ENCODE data around the gene KIRREL2.

The KIRREL2 gene

DNA sequence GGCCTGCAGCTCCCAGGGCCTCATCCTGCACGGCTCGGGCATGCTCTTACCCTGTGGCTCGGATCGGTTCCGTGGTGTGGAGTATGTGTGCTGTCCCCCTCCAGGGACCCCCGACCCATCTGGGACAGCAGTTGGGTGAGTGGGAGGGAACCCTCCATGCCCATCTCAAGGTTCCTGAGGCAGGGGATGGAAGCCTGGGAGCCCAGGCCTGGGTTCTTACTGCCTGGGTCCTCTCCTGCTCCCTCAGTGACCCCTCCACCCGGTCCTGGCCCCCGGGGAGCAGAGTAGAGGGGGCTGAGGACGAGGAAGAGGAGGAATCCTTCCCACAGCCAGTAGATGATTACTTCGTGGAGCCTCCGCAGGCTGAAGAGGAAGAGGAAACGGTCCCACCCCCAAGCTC lies 14.9 kb downstream of the KIRREL2 start:
- H3K4me1 ChIP-seq: peaks cover 9 to 26% (median 20%) of the 10 kb centered on the region in 4 donors
- no peak for DNase-seq
- no peaks in the 10 kb centered on the region for H3K9me3 ChIP-seq
- H3K27ac ChIP-seq: no peak overlapping the region
- H3K36me3 ChIP-seq: no peaks in the 10 kb centered on the region
- no peak overlapping the region for H3K4me3 ChIP-seq
- H3K27me3 ChIP-seq: peaks cover 0 to 7% of the 10 kb centered on the region in 2 donors
- intact Hi-C loops (cut with DNase I; ENCODE audit: low total_unique reads): no loop called here
- TF ChIP-seq, protein P1, sequence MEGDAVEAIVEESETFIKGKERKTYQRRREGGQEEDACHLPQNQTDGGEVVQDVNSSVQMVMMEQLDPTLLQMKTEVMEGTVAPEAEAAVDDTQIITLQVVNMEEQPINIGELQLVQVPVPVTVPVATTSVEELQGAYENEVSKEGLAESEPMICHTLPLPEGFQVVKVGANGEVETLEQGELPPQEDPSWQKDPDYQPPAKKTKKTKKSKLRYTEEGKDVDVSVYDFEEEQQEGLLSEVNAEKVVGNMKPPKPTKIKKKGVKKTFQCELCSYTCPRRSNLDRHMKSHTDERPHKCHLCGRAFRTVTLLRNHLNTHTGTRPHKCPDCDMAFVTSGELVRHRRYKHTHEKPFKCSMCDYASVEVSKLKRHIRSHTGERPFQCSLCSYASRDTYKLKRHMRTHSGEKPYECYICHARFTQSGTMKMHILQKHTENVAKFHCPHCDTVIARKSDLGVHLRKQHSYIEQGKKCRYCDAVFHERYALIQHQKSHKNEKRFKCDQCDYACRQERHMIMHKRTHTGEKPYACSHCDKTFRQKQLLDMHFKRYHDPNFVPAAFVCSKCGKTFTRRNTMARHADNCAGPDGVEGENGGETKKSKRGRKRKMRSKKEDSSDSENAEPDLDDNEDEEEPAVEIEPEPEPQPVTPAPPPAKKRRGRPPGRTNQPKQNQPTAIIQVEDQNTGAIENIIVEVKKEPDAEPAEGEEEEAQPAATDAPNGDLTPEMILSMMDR (IDR thresholded peaks at IDR 0.05): no peak

DNA sequence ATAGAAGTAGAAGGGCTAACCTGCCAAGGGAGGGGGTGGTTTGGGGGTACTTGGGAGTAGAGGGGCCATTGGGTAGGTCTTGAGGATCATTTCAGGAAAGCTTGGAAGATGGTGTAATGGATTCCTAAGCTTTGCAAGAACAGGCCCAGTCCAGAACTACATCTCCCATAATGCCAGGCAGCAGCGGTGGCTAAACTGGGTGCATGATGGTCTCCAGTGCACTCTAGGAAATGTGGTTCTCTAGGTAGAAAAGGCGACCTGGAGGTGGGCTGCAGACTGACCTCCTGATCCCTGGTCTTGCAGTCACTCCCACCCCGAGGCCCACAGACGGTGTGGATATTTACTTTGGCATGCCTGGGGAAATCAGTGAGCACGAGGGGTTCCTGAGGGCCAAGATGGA lies 15.5 kb downstream of the KIRREL2 start:
- Histone ChIP-seq H3K27me3 (peaks cover 0 to 7% of the 10 kb centered on the region in 2 donors), H3K27ac (no peak overlapping the region), H3K4me3 (no peak overlapping the region), H3K9me3 (no peaks in the 10 kb centered on the region), H3K36me3 (no peaks in the 10 kb centered on the region), H3K4me1 (peaks cover 9 to 26% (median 20%) of the 10 kb centered on the region in 4 donors)
- intact Hi-C loops (cut with DNase I; ENCODE audit: low total_unique reads): no loop called here
- DNase-seq: no peak
- TF ChIP-seq, protein P1 (IDR thresholded peaks at IDR 0.05): no peak

DNA sequence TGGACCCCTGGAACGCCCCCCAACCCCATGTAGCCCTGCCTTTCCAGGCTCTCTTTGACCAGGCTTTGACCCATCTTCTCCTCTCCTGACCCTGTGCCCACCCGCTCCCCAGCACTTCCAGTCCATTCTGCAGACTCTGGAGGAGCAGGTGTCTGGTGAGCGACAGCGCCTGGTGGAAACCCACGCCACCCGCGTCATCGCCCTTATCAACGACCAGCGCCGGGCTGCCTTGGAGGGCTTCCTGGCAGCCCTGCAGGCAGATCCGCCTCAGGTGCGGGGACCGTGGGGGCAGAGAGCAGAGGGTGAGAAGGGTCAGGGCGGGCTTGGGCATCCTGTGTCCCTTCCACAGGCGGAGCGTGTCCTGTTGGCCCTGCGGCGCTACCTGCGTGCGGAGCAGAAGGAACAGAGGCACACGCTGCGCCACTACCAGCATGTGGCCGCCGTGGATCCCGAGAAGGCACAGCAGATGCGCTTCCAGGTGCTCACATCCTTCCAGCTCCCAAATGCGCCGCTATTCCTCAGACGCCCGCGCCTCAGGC lies 17.8 kb downstream of the KIRREL2 start:
- Histone ChIP-seq H3K9me3 (no peaks in the 10 kb centered on the region), H3K4me1 (peaks cover 2 to 11% (median 8%) of the 10 kb centered on the region in 4 donors), H3K36me3 (no peaks in the 10 kb centered on the region), H3K4me3 (no peak overlapping the region), H3K27me3 (peaks cover 0 to 20% of the 10 kb centered on the region in 2 donors), H3K27ac (no peak overlapping the region)
- TF ChIP-seq, protein P1 (IDR thresholded peaks at IDR 0.05): no peak
- intact Hi-C loops (cut with DNase I; ENCODE audit: low total_unique reads): no loop called here
- DNase-seq: no peak

DNA sequence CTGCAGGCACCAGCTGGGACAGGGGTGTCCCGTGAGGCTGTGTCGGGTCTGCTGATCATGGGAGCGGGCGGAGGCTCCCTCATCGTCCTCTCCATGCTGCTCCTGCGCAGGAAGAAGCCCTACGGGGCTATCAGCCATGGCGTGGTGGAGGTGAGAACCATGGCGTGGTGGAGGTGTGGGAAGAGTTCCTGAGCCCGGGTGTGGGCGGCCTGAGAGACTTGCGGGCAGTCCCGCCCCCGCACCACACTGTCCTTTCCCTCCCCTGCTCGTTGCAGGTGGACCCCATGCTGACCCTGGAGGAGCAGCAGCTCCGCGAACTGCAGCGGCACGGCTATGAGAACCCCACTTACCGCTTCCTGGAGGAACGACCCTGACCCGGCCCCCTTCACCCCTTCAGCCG lies 22.4 kb downstream of the KIRREL2 start:
- TF ChIP-seq, protein P1 (IDR thresholded peaks at IDR 0.05): no peak
- Histone ChIP-seq H3K9me3 (no peaks in the 10 kb centered on the region), H3K36me3 (no peaks in the 10 kb centered on the region), H3K4me1 (no peaks in the 10 kb centered on the region), H3K4me3 (no peak overlapping the region), H3K27ac (no peak overlapping the region), H3K27me3 (peaks cover 0 to 13% of the 10 kb centered on the region in 2 donors)
- intact Hi-C loops (cut with DNase I; ENCODE audit: low total_unique reads): no loop called here
- DNase-seq: no peak

DNA sequence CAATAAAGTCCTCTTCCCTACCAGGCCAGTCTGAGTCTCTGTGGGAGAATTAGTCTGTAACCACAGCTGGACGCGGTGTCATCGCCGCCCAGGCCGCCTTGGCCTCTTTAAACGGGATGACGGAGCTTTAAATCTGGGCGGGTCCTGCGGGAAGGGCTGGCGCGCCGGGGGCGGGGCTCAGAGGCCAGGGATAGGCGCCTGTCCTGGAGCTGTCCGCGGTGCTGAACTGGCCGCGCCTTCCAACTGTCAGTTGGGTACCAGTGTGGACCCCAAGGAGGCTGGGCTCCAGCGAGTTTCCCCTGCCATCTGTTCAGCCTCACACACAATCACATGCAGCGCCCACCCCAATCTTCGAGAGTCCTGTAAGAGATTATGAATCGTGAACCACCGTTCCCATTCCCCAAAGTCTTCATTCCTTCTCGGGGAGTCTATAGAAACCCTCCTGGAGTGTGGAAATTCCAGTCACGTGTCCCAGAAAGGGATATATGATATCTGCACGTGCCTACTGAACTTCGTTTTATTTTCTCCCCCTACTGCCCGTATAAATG lies 23.1 kb downstream of the KIRREL2 start:
- H3K27ac ChIP-seq: no peak overlapping the region
- intact Hi-C loops (cut with DNase I; ENCODE audit: low total_unique reads): loop anchor here (5.0 to 10.0 kb wide), 2 partner anchors 47 to 245 kb away; no protein-coding TSS in a partner anchor
- peaks cover 0 to 13% of the 10 kb centered on the region in 2 donors for H3K27me3 ChIP-seq
- H3K36me3 ChIP-seq: no peaks in the 10 kb centered on the region
- TF ChIP-seq, protein P1 (IDR thresholded peaks at IDR 0.05): no peak
- H3K9me3 ChIP-seq: no peaks in the 10 kb centered on the region
- peak; percentile 85 to 87 for DNase-seq
- H3K4me1 ChIP-seq: no peaks in the 10 kb centered on the region
- H3K4me3 ChIP-seq: no peak overlapping the region
